Measurements from ENCODE around the gene BRWD1.

DNA sequence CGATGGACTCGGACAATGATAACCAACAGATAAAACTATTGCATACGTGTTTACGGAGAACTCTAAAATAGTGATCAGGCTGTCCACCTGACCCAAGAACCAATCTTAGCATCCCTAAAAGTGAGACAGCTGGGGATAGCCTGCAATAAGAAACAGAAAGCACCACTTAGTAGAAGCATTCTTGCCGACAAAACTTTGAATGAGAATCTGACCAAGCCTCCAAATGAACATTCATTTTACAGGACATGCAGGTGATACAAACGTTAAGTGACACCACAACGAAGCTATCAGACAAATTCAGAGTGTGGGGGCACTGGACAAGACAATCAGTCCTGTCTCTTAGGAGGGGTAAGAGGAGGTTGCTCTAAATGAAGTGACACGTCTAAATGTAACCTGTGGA lies 131.4 kb downstream of the BRWD1 start:
- TF ChIP-seq CTCF (IDR thresholded peaks at IDR 0.05 in 8 of 11, conservative IDR thresholded peaks at IDR 0.05 in 3 of 11) = no peak
- no peak for TF ChIP-seq POLR2A (IDR thresholded peaks at IDR 0.05)
- TF ChIP-seq POLR2AphosphoS5 (IDR thresholded peaks at IDR 0.05) = no peak
